Stomach (tissue), 4 donors: ENCODE results near the gene SVIP.

Experiments
- CTCF ChIP-seq, 7 experiments: fragments of 450-650 bp in 4 of 7; fragments of 200-600 bp in 3 of 7; sonication (generic) in 3 of 7; IDR thresholded peaks; one replicate each; pipeline ENCODE4 v1.5.1; 2016 to 2019; ENCODE audit warnings: antibody characterized with exemption in 7 of 7, control low read depth in 2 of 7, mild to moderate bottlenecking in 1 of 7
- EP300 ChIP-seq: sonication (generic); formaldehyde crosslinking; IDR thresholded peaks from one replicate; pipeline ENCODE4 v1.6.1; 2017; ENCODE audit warnings: antibody characterized with exemption
- POLR2A ChIP-seq, 4 donors: fragments of 450-650 bp; IDR thresholded peaks; one replicate each; pipeline ENCODE4 v1.6.1; 2016; ENCODE audit warnings: antibody characterized with exemption in 4 of 4, control low read depth in 2 of 4, mild to moderate bottlenecking in 1 of 4, moderate library complexity in 1 of 4

GRCh38 chr11:22785251-22785650 lies 44.4 kb downstream of the SVIP start:
- TF ChIP-seq CTCF (IDR thresholded peaks at IDR 0.05) (no peak), POLR2A (IDR thresholded peaks at IDR 0.05) (no peak), EP300 (no peak)
